Parathyroid adenoma (tissue), 2 donors: Measurements from ENCODE around the gene MRPL36.

Experiments used
- H2AFZ ChIP-seq: fragments of 300-600 bp; sonication (generic); one replicate; pipeline ENCODE4 v1.7.0; 2017; ENCODE audit warnings: antibody characterized with exemption, mild to moderate bottlenecking
- H3K27ac ChIP-seq: fragments of 300-600 bp; sonication (generic); one replicate; pipeline ENCODE4 v1.7.0; 2017
- H3K27me3 ChIP-seq: fragments of 300-600 bp; sonication (generic); one replicate; pipeline ENCODE4 v1.7.0; 2017; ENCODE audit warnings: low read length; ENCODE audit not compliant: control insufficient read depth, insufficient read depth
- H3K36me3 ChIP-seq: fragments of 300-600 bp; sonication (generic); one replicate; pipeline ENCODE4 v1.7.0; 2017; ENCODE audit warnings: low read length; ENCODE audit not compliant: control insufficient read depth, insufficient read depth
- H3K4me1 ChIP-seq: fragments of 300-600 bp; sonication (generic); one replicate; pipeline ENCODE4 v1.7.0; 2017; ENCODE audit warnings: control low read depth
- H3K4me2 ChIP-seq: fragments of 300-600 bp; sonication (generic); one replicate; pipeline ENCODE4 v1.7.0; 2017; ENCODE audit warnings: low read length
- H3K4me3 ChIP-seq: fragments of 300-600 bp; sonication (generic); one replicate; pipeline ENCODE4 v1.7.0; 2017; ENCODE audit warnings: low read depth, low read length
- H3K79me2 ChIP-seq: fragments of 300-600 bp; sonication (generic); one replicate; pipeline ENCODE4 v1.7.0; 2017; ENCODE audit warnings: control low read depth
- H3K9ac ChIP-seq: fragments of 300-600 bp; sonication (generic); one replicate; pipeline ENCODE4 v1.7.0; 2017; ENCODE audit warnings: mild to moderate bottlenecking
- H3K9me3 ChIP-seq: fragments of 300-600 bp; sonication (generic); one replicate; pipeline ENCODE4 v1.7.0; 2017; ENCODE audit warnings: low read length; ENCODE audit not compliant: control insufficient read depth
- CTCF ChIP-seq: fragments of 300-600 bp; sonication (generic); IDR thresholded peaks from one replicate; pipeline ENCODE4 v1.7.0; 2017; ENCODE audit warnings: antibody characterized with exemption, mild to moderate bottlenecking
- donor health status: primary hyperparathyroidism.

The MRPL36 gene

GRCh38 chr5:1794901-1795290 lies 4.7 kb downstream of the MRPL36 start:
- Histone ChIP-seq H3K4me2 (no peak overlapping the region), H3K27me3 (no peaks in the 10 kb centered on the region), H3K36me3 (no peaks in the 10 kb centered on the region), H3K4me1 (no peaks in the 10 kb centered on the region), H3K4me3 (no peak overlapping the region), H3K79me2 (peaks cover 2% of the 10 kb centered on the region), H3K9ac (no peak overlapping the region), H3K9me3 (no peaks in the 10 kb centered on the region), H3K27ac (no peak overlapping the region), H2AFZ (no peak overlapping the region)
- no peak for TF ChIP-seq CTCF

GRCh38 chr5:1793966-1794900 lies 5.4 kb downstream of the MRPL36 start:
- H3K4me3 ChIP-seq, result no peak overlapping the region
- no peaks in the 10 kb centered on the region for H3K9me3 ChIP-seq
- H3K27ac ChIP-seq, result no peak overlapping the region
- no peaks in the 10 kb centered on the region for H3K27me3 ChIP-seq
- no peaks in the 10 kb centered on the region for H3K36me3 ChIP-seq
- H2AFZ ChIP-seq, result no peak overlapping the region
- no peak for TF ChIP-seq CTCF
- H3K79me2 ChIP-seq, result peaks cover 2% of the 10 kb centered on the region
- no peak overlapping the region for H3K9ac ChIP-seq
- no peaks in the 10 kb centered on the region for H3K4me1 ChIP-seq
- H3K4me2 ChIP-seq, result no peak overlapping the region

GRCh38 chr5:1793301-1793740 lies 6.3 kb downstream of the MRPL36 start:
- Histone ChIP-seq H3K9me3 (no peaks in the 10 kb centered on the region), H3K9ac (no peak overlapping the region), H3K27ac (no peak overlapping the region), H3K4me3 (no peak overlapping the region), H3K79me2 (peaks cover 2% of the 10 kb centered on the region), H3K4me2 (no peak overlapping the region), H3K27me3 (no peaks in the 10 kb centered on the region), H2AFZ (no peak overlapping the region), H3K4me1 (no peaks in the 10 kb centered on the region), H3K36me3 (no peaks in the 10 kb centered on the region)
- TF ChIP-seq CTCF, result no peak

GRCh38 chr5:1792842-1793266 lies 6.8 kb downstream of the MRPL36 start:
- H3K36me3 ChIP-seq, result no peaks in the 10 kb centered on the region
- TF ChIP-seq CTCF, result no peak
- no peaks in the 10 kb centered on the region for H3K79me2 ChIP-seq
- no peak overlapping the region for H3K4me2 ChIP-seq
- no peaks in the 10 kb centered on the region for H3K9me3 ChIP-seq
- no peak overlapping the region for H3K4me3 ChIP-seq
- no peaks in the 10 kb centered on the region for H3K27me3 ChIP-seq
- no peak overlapping the region for H3K27ac ChIP-seq
- no peaks in the 10 kb centered on the region for H3K4me1 ChIP-seq
- H3K9ac ChIP-seq, result no peak overlapping the region
- no peak overlapping the region for H2AFZ ChIP-seq
